Stimulated activated effector memory CD8-positive, alpha-beta T cell treated with anti-CD3 and anti-CD28 coated beads, Interleukin-12 subunit alpha, Interleukin-12 subunit beta, amount 100 ng/mL, for 72 hours (primary cell): ENCODE data around the gene BTBD9.

Experiments
- ATAC-seq: fragments of 150-1000 bp; cut with Tn5 transposase; 2 replicates; pipeline ENCODE4 v1.10.0; 2021
- DNase-seq, 2 donors: peaks; one replicate each; pipeline ENCODE4 v3.0.0; 2021 to 2022; ENCODE audit warnings: low spot score in 2 of 2
- H3K27ac Mint-ChIP-seq: one replicate; pipeline ENCODE4 v1.8.0; 2022; ENCODE audit warnings: mild to moderate bottlenecking, mixed read lengths
- H3K36me3 Mint-ChIP-seq: one replicate; pipeline ENCODE4 v1.8.0; 2022; ENCODE audit warnings: mild to moderate bottlenecking, mixed read lengths
- H3K4me1 Mint-ChIP-seq: one replicate; pipeline ENCODE4 v1.8.0; 2022; ENCODE audit warnings: mixed read lengths
- H3K4me3 Mint-ChIP-seq: one replicate; pipeline ENCODE4 v1.8.0; 2022; ENCODE audit warnings: mild to moderate bottlenecking, mixed read lengths
- H3K9me3 Mint-ChIP-seq: one replicate; pipeline ENCODE4 v1.8.0; 2022; ENCODE audit warnings: mixed read lengths

The BTBD9 gene

GRCh38 chr6:38502423-38502822, 137.3 kb downstream of the BTBD9 start:
- Mint-ChIP-seq H3K4me3 (no peak overlapping the region), H3K36me3 (no peaks in the 10 kb centered on the region), H3K4me1 (no peaks in the 10 kb centered on the region), H3K27ac (no peak overlapping the region), H3K9me3 (no peaks in the 10 kb centered on the region)
- no peak for DNase-seq
- ATAC-seq: no peak

GRCh38 chr6:38501931-38502330, 137.8 kb downstream of the BTBD9 start:
- no peaks in the 10 kb centered on the region for H3K4me1 Mint-ChIP-seq

DNA sequence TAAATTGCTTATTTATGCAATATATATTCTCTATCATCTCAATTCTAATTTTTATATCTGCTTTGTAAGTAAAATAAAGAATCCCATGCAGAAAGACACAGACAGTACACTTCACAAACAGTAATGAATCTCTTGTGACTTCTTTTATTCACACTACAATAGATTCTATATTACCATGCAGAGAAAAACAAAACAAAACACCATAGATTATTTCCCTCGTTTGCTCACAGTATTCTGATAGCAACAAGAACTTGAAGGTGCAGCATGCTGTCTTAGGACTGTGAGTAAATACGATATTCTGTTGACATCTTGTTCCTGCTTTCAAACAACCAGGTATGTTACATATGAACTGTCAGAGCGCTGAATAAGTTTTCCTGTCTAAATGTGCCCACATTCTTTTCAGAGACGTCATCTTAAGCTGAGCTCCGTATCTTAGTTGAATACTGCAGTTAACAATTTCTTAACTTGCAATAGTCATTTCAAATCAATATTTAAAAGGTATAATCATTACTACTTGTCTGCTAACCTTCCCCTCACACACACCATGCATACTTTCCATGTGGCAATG, 140.1 kb downstream of the BTBD9 start:
- Mint-ChIP-seq H3K4me1 (peaks cover 9% of the 10 kb centered on the region), H3K36me3 (no peaks in the 10 kb centered on the region), H3K9me3 (no peaks in the 10 kb centered on the region), H3K27ac (no peak overlapping the region), H3K4me3 (no peak overlapping the region)
- ATAC-seq (no peak), DNase-seq (no peak)

More at GRCh38 chr6:38501931-38502330, 137.8 kb downstream of the BTBD9 start:
- Mint-ChIP-seq H3K36me3 (no peaks in the 10 kb centered on the region), H3K27ac (no peak overlapping the region), H3K9me3 (no peaks in the 10 kb centered on the region), H3K4me3 (no peak overlapping the region)
- DNase-seq (no peak), ATAC-seq (no peak)

GRCh38 chr6:38498805-38499445, 140.8 kb downstream of the BTBD9 start:
- ATAC-seq (no peak), DNase-seq (no peak)

GRCh38 chr6:38498085-38498484, 141.6 kb downstream of the BTBD9 start:
- Mint-ChIP-seq H3K4me3 (no peak overlapping the region), H3K27ac (no peak overlapping the region), H3K4me1 (peaks cover 9% of the 10 kb centered on the region), H3K9me3 (no peaks in the 10 kb centered on the region), H3K36me3 (no peaks in the 10 kb centered on the region)
- ATAC-seq (no peak), DNase-seq (no peak)

More at GRCh38 chr6:38498805-38499445, 140.8 kb downstream of the BTBD9 start:
- Mint-ChIP-seq H3K36me3 (no peaks in the 10 kb centered on the region), H3K9me3 (no peaks in the 10 kb centered on the region), H3K27ac (no peak overlapping the region), H3K4me3 (no peak overlapping the region), H3K4me1 (peaks cover 9% of the 10 kb centered on the region)

DNA sequence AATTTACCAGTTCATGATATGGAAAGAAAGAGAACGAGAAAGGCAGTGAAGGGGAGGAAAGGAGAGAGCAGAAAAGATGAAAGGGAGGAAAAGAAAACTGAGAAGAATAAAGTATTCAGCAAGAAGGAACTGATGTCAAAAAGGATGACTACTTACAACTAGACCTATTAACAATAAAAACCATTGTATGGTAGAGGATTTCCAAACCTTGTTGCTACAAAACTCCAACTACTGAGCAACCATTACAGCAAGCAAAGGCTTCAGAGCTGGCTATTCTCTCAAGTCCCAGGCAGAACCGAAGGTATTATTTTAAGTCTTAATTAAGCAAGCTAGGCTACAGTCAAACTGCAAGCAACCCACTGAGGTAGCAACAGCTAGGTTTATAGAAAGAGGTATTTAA, 142.2 kb downstream of the BTBD9 start:
- ATAC-seq: no peak
- H3K4me1 Mint-ChIP-seq: peaks cover 9% of the 10 kb centered on the region
- no peaks in the 10 kb centered on the region for H3K9me3 Mint-ChIP-seq
- H3K4me3 Mint-ChIP-seq: no peak overlapping the region
- no peak for DNase-seq
- no peak overlapping the region for H3K27ac Mint-ChIP-seq
- H3K36me3 Mint-ChIP-seq: no peaks in the 10 kb centered on the region

DNA sequence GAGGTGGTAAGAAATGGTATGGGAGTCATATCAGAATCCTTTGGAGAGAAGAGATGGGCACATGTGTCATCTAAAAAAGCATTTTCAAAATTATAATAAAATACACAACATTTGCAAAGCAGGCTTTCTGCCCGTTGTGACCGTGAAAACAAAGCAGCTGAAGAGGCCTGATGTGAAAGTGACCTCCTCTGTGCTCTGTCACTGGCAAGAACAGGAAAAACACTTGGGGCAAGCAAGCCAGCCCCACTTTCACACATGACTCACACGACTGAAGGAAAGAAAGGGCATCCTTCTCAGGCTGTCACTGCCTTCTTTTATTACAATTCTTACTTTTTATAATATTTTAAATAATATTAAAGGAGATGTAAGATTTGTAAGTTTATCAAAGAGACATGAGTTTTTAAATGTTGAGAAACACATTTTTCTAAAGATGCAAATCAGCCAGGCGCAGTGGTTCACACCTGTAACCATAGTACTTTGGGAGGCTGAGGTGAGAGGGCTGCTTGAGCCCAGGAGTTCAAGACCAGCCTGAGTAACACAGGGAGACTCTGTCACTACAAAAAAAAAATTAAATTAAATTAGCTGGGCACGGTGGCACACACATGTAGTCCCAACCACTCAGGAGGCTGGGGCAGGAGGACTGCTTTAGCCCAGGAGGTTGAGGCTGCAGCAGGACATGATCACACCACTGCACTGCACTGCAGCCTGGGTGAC, 143.7 kb downstream of the BTBD9 start:
- no peaks in the 10 kb centered on the region for H3K36me3 Mint-ChIP-seq
- peaks cover 9% of the 10 kb centered on the region for H3K4me1 Mint-ChIP-seq
- H3K27ac Mint-ChIP-seq: no peak overlapping the region
- peak; percentile 89 for ATAC-seq
- no peak overlapping the region for H3K4me3 Mint-ChIP-seq
- no peaks in the 10 kb centered on the region for H3K9me3 Mint-ChIP-seq
- DNase-seq: peak in 1 of 2 donors; percentile 54

GRCh38 chr6:38495518-38495917, 144.2 kb downstream of the BTBD9 start:
- ATAC-seq (peak; percentile 92), DNase-seq (no peak)
- Mint-ChIP-seq H3K4me1 (peaks cover 9% of the 10 kb centered on the region), H3K4me3 (no peak overlapping the region), H3K27ac (no peak overlapping the region), H3K36me3 (no peaks in the 10 kb centered on the region), H3K9me3 (no peaks in the 10 kb centered on the region)

DNA sequence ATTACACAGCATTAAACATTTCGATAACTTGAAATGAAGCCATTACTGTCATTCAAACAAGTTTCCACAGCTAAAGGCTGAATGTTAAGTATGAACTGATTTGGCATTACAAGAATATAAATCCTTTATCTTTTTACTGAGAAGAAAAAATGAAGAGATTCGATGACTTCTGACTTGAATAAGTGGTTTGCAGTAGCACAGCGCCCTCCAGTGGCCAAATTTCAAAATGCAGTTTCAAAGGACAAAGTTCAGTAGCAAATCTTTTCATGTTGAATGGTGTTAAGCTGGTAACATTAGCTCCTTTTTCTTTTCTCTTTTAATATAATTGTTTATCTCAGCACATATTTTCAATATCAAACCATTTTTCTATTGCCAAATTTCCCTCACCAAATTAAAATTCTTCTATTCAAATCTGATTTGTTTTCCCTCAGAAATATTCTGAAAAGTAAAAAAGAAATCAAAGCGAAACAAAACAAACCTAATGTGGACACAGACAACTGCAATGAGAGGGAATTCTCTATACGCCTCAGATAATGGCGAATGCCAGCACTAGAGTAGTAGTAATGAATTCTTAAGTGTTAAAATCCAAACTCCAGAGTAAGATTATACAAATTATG, 145.7 kb downstream of the BTBD9 start:
- H3K27ac Mint-ChIP-seq: no peak overlapping the region
- peak; percentile 78 to 92 for DNase-seq
- H3K4me3 Mint-ChIP-seq: no peak overlapping the region
- peaks cover 9% of the 10 kb centered on the region for H3K4me1 Mint-ChIP-seq
- H3K9me3 Mint-ChIP-seq: no peaks in the 10 kb centered on the region
- no peak for ATAC-seq
- no peaks in the 10 kb centered on the region for H3K36me3 Mint-ChIP-seq

DNA sequence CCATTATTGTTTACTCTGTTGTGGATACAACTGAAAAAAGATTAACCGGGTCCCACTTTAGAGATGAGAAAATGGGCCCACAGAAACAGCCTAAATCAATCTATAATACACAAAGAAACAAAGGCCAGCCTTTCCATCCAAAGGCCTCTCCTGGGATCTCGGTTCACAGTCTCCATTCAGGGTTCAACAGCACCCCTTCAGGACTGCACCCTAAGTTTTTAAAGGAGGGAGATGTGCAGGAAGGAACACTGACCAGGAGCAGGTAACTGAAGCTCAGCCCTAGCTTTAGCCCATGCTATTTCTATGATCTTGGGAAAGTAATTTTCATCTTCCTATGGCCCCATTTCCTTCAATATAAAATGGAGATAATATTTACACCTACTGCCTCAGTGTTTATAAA, 147.7 kb downstream of the BTBD9 start:
- H3K36me3 Mint-ChIP-seq: no peaks in the 10 kb centered on the region

GRCh38 chr6:38489951-38490350, 149.8 kb downstream of the BTBD9 start:
- H3K27ac Mint-ChIP-seq: no peak overlapping the region
- DNase-seq: no peak

More for the DNA sequence above, 147.7 kb downstream of the BTBD9 start:
- Mint-ChIP-seq H3K4me3 (no peak overlapping the region), H3K4me1 (peaks cover 9% of the 10 kb centered on the region), H3K27ac (no peak overlapping the region), H3K9me3 (no peaks in the 10 kb centered on the region)
- DNase-seq: no peak
- no peak for ATAC-seq

DNA sequence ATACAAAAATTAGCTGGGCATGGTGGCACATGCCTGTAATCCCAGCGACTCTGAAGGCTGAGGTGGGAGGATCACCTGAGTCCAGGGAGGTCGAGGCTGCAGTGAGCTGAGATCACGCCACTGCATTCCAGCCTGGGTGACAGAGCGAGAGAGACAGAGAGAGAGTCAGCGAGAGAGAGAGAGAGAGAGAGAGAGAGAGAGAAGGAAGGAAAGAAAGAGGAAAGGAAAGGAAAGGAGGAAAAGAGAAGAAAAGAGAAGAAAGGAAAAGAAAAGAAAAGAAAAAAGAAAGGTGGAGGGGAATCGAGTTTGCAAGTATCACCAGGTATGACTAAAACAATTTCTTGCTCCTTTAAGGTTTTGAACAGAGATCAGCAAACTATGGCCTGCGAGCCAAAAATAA, 152.3 kb downstream of the BTBD9 start:
- Mint-ChIP-seq H3K4me3 (no peak overlapping the region), H3K27ac (no peak overlapping the region), H3K36me3 (no peaks in the 10 kb centered on the region), H3K4me1 (peaks cover 6% of the 10 kb centered on the region), H3K9me3 (no peaks in the 10 kb centered on the region)
- DNase-seq: no peak
- no peak for ATAC-seq

More at GRCh38 chr6:38489951-38490350, 149.8 kb downstream of the BTBD9 start:
- no peak overlapping the region for H3K4me3 Mint-ChIP-seq
- ATAC-seq: no peak
- peaks cover 6% of the 10 kb centered on the region for H3K4me1 Mint-ChIP-seq
- no peaks in the 10 kb centered on the region for H3K9me3 Mint-ChIP-seq
- H3K36me3 Mint-ChIP-seq: no peaks in the 10 kb centered on the region

DNA sequence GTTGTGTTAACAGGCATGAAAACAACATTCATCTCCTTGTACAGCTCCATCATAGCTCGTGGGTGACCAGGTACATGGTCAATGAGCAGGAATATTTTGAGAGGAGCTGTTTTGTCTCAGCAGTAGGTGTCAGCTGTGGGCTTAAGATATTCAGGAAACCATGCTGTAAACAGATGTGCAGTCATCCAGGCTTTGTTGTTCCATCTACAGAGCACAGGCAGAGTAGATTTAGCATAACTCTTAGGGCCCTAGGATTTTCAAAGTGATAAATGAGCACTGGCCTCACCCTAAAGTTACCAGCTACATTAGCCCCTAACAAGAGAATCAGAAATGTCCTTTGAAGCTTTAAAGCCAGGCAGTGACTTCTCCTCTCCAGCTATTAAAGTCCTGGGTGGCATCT, 154.2 kb downstream of the BTBD9 start:
- Mint-ChIP-seq H3K27ac (no peak overlapping the region), H3K4me1 (peaks cover 6% of the 10 kb centered on the region), H3K36me3 (no peaks in the 10 kb centered on the region), H3K9me3 (no peaks in the 10 kb centered on the region), H3K4me3 (no peak overlapping the region)
- no peak for DNase-seq
- no peak for ATAC-seq

GRCh38 chr6:38484656-38485055, 155.1 kb downstream of the BTBD9 start:
- H3K27ac Mint-ChIP-seq: no peak overlapping the region
- H3K36me3 Mint-ChIP-seq: no peaks in the 10 kb centered on the region
- H3K4me1 Mint-ChIP-seq: peaks cover 6% of the 10 kb centered on the region
- no peaks in the 10 kb centered on the region for H3K9me3 Mint-ChIP-seq
- no peak overlapping the region for H3K4me3 Mint-ChIP-seq
- no peak for ATAC-seq
- no peak for DNase-seq

- DNase-seq (no peak), ATAC-seq (no peak)
- Mint-ChIP-seq H3K27ac (no peak overlapping the region), H3K4me3 (no peak overlapping the region), H3K36me3 (no peaks in the 10 kb centered on the region), H3K4me1 (peaks cover 6% of the 10 kb centered on the region), H3K9me3 (no peaks in the 10 kb centered on the region)
These were observed 156.2 kb downstream of the BTBD9 start for GRCh38 chr6:38483526-38483925.
